HepG2 (cell line): ENCODE results near the gene RABEP2. TPM values are rescaled to one million over a fixed set of nuclear protein-coding genes. Genes with fewer than 3 reads are reported as not detected.

Experiments used
- ATAC-seq: fragments of 200-7000 bp; cut with Tn5 transposase; 3 replicates; pipeline ENCODE4 v1.9.1; 2020; ENCODE audit warnings: mild to moderate bottlenecking, moderate library complexity
- BruUV-seq: library from RNA; stranded (reverse); fragments of 400-500 nt; replicated peaks from 2 replicates; lab custom pipeline; 2021; lab: Mats Ljungman, UMichigan
- CTCF ChIA-PET: fragments of 300-600 bp; formaldehyde crosslinking; extraction: SDS; loops from one replicate; lab custom pipeline; 2021; ENCODE audit warnings: low total read pairs, inconsistent platforms, low intra/inter-chr PET ratio; lab: Yijun Ruan, JAX
- POLR2A ChIA-PET: fragments of 350-600 bp; sonication (Branson Sonifier 250); formaldehyde crosslinking; loops from one replicate; lab custom pipeline; 2020; ENCODE audit warnings: antibody characterized with exemption, inconsistent platforms; lab: Yijun Ruan, JAX
- DNase-seq: peaks from one replicate; pipeline ENCODE4 v3.0.0-alpha.2; 2015; ENCODE audit warnings: low spot score
- FAIRE-seq: peaks from 3 replicates; lab custom pipeline; 2011; peaks lifted over from hg19 to GRCh38; lab: Jason Lieb, UNC
- H2AFZ ChIP-seq: one replicate; pipeline ENCODE4 v1.6.1; 2011; ENCODE audit warnings: low read length, inconsistent platforms
- H3K27ac ChIP-seq: fragments of 300-600 bp; 3 replicates; pipeline ENCODE4 v1.8.0; 2011; ENCODE audit warnings: mixed run types, mild to moderate bottlenecking, mixed read lengths, low read length, inconsistent platforms; ENCODE audit not compliant: insufficient read depth; ENCODE audit errors: extremely low read length
- H3K27me3 ChIP-seq, 2 experiments: fragments of 200-600 bp in 1 of 2; 2 replicates in 1 of 2; 3 replicates in 1 of 2; pipeline versions ENCODE4 v1.6.0 to v1.8.0; 2011; ENCODE audit warnings: low read length in 2 of 2, mild to moderate bottlenecking in 2 of 2, moderate library complexity in 2 of 2, inconsistent platforms in 1 of 2; ENCODE audit not compliant: insufficient read depth in 2 of 2, control insufficient read depth in 1 of 2
- H3K36me3 ChIP-seq, 2 experiments: fragments of 200-600 bp in 1 of 2; replicated peaks in 1 of 2; 2 replicates in 1 of 2; 3 replicates in 1 of 2; pipeline versions ENCODE4 v1.5.1 to v1.8.0; 2011; ENCODE audit warnings: low read length in 2 of 2, inconsistent platforms in 1 of 2; ENCODE audit not compliant: insufficient read depth in 2 of 2, control insufficient read depth in 1 of 2
- H3K4me1 ChIP-seq: 2 replicates; pipeline ENCODE4 v1.5.1; 2012; ENCODE audit warnings: low read length, inconsistent platforms; ENCODE audit not compliant: insufficient read depth
- H3K4me2 ChIP-seq: 2 replicates; pipeline ENCODE4 v1.6.0; 2011; ENCODE audit warnings: low read depth, low read length, inconsistent platforms
- H3K4me3 ChIP-seq, 3 experiments: fragments of 200-600 bp in 1 of 3; sonication (generic), shearing (Covaris generic) in 1 of 3; replicated peaks in 1 of 3; 2 replicates each; pipeline ENCODE4 v1.5.1; 2011 to 2016; ENCODE audit warnings: low read length in 3 of 3, inconsistent platforms in 2 of 3, low read depth in 2 of 3, mild to moderate bottlenecking in 2 of 3, control low read depth in 1 of 3, mixed read lengths in 1 of 3; ENCODE audit not compliant: insufficient read depth in 1 of 3
- H3K79me2 ChIP-seq: one replicate; pipeline ENCODE4 v1.6.1; 2011; ENCODE audit warnings: low read length, inconsistent platforms; ENCODE audit not compliant: insufficient read depth
- H3K9ac ChIP-seq: 2 replicates; pipeline ENCODE4 v1.6.0; 2011; ENCODE audit warnings: mild to moderate bottlenecking, low read depth, low read length, inconsistent platforms; ENCODE audit not compliant: insufficient read depth
- H3K9me3 ChIP-seq: 2 replicates; pipeline ENCODE4 v1.5.1; 2012; ENCODE audit warnings: mild to moderate bottlenecking, low read length
- H4K20me1 ChIP-seq: 2 replicates; pipeline ENCODE4 v1.6.0; 2011; ENCODE audit warnings: inconsistent platforms, mild to moderate bottlenecking, low read length, moderate library complexity; ENCODE audit not compliant: insufficient read depth
- KMT2A ChIP-seq: sonication (generic); formaldehyde crosslinking; IDR thresholded peaks from 2 replicates; pipeline ENCODE4 v1.4.0; 2020; ENCODE audit warnings: missing genetic modification reagents
- MED8 ChIP-seq: sonication (generic); formaldehyde crosslinking; IDR thresholded peaks from 2 replicates; pipeline ENCODE4 v1.8.1; 2023; ENCODE audit warnings: mild to moderate bottlenecking, missing genetic modification reagents; ENCODE audit not compliant: insufficient replicate concordance
- PCBP1 ChIP-seq: fragments of 200-400 bp; formaldehyde crosslinking; IDR thresholded peaks from 2 replicates; pipeline ENCODE4 v1.6.1; 2017; ENCODE audit warnings: mild to moderate bottlenecking, low read depth, low read length, borderline replicate concordance
- ZNF230 ChIP-seq: sonication (generic); formaldehyde crosslinking; IDR thresholded peaks from 2 replicates; pipeline ENCODE4 v1.4.0; 2020; ENCODE audit warnings: mild to moderate bottlenecking, missing genetic modification reagents
- ZNF550 ChIP-seq: sonication (generic); formaldehyde crosslinking; IDR thresholded peaks from 2 replicates; pipeline ENCODE4 v1.4.0; 2020; ENCODE audit warnings: mild to moderate bottlenecking, missing genetic modification reagents, borderline replicate concordance
- ZNF768 ChIP-seq: sonication (generic); formaldehyde crosslinking; IDR thresholded peaks from 2 replicates; pipeline ENCODE4 v1.4.0; 2020; ENCODE audit warnings: missing genetic modification reagents
- ZNF780A ChIP-seq: sonication (generic); formaldehyde crosslinking; IDR thresholded peaks from 2 replicates; pipeline ENCODE4 v1.8.0; 2022; ENCODE audit warnings: mild to moderate bottlenecking, missing genetic modification reagents, moderate library complexity
- ZUFSP ChIP-seq: sonication (generic); formaldehyde crosslinking; IDR thresholded peaks from 2 replicates; pipeline ENCODE4 v1.9.0; 2021; ENCODE audit warnings: missing genetic modification reagents, mild to moderate bottlenecking, borderline replicate concordance
- WGBS: methylation state at CpG from one replicate; pipeline ENCODE4 v1.1.6; 2017; ENCODE audit warnings: low lambda C conversion rate; 5-methylcytosine and 5-hydroxymethylcytosine counted together
- in situ Hi-C: cut with HindIII; loops from 2 replicates; pipeline ENCODE4 v1.10.0; 2017; ENCODE audit warnings: low pct_unique_long_range_greater_than_20kb; ENCODE audit not compliant: extremely low pct_ligation_motif_present
- intact Hi-C: fragments of 100-400 bp; cut with micrococcal nuclease; formaldehyde crosslinking; loops from one replicate; pipeline ENCODE4 v1.10.0; 2022; ENCODE audit not compliant: unreplicated experiment
- polyA plus RNA-seq, 8 experiments: library from polyadenylated mRNA; depleted of rRNA in 3 of 8; stranded (reverse) in 7 of 8; unstranded in 1 of 8; fragments of >200 nt; fragmentation: Illumina TruSeq in 4 of 8; extraction: Trizol in 4 of 8; gene quantifications; 2 replicates each; pipeline versions ENCODE4 v1.2.1 to v1.2.3, GENCODE V29; 2011 to 2016; ENCODE audit warnings: low read depth in 4 of 8, missing spikeins in 1 of 8, mixed read lengths in 1 of 8; ENCODE audit not compliant: insufficient read depth in 1 of 8
- total RNA-seq, 5 experiments: library from RNA; depleted of rRNA; stranded (reverse); fragments of >200 nt; fragmentation: Illumina TruSeq; extraction: Trizol; gene quantifications; 2 replicates each; pipeline ENCODE4 v1.2.3, GENCODE V29; 2016; ENCODE audit warnings: low read depth in 1 of 5

The RABEP2 gene
- total and polyA plus RNA-seq, 2 of the 13 experiments (the other 11 are each of a cell fraction or from before 2014, with no cell fraction given), result 10.8 to 18.4 TPM

GRCh38 chr16:28884045-28884444 lies 41.0 kb downstream of the RABEP2 start (continued):
- TF ChIP-seq PCBP1 (no peak), ZNF230 (CRISPR knock-in tag) (no peak)

- H3K79me2 ChIP-seq, result no peaks in the 10 kb centered on the region
- peaks cover 13 to 19% of the 10 kb centered on the region in 2 experiments; a peak in 4 of 5 replicates for H3K36me3 ChIP-seq
- intact Hi-C loops (no loop called here), in situ Hi-C loops (no loop called here)
- H3K4me2 ChIP-seq, result no peak overlapping the region
- H2AFZ ChIP-seq, result no peak overlapping the region
- ChIA-PET POLR2A (no interaction called here), CTCF (no interaction called here)
- no peaks in the 10 kb centered on the region for H3K9me3 ChIP-seq
- no peak overlapping the region for H3K27ac ChIP-seq
- ATAC-seq (no peak), FAIRE-seq (no peak), DNase-seq (no peak)
- H3K4me3 ChIP-seq, result no peak overlapping the region
- BruUV-seq, result no TSS peak
- TF ChIP-seq ZNF780A (CRISPR knock-in tag), result no peak
- TF ChIP-seq ZNF550 (CRISPR knock-in tag), result no peak
- no peak for TF ChIP-seq MED8
- no peak for TF ChIP-seq KMT2A
- TF ChIP-seq ZUFSP (CRISPR knock-in tag), result no peak
- no peak for TF ChIP-seq ZNF768 (CRISPR knock-in tag)
- no peak overlapping the region for H3K9ac ChIP-seq
- H3K4me1 ChIP-seq, result no peaks in the 10 kb centered on the region
- no peaks in the 10 kb centered on the region for H4K20me1 ChIP-seq
- 95% methylated on average over 24 of the region's 25 CpGs for WGBS
- no peaks in the 10 kb centered on the region for H3K27me3 ChIP-seq
Measured at GRCh38 chr16:28883221-28883996, 41.6 kb downstream of the RABEP2 start.
